Ascending aorta (tissue), 2 donors: ENCODE measurements around the gene ZFP2. TPM values are rescaled to one million over a fixed set of nuclear protein-coding genes. Genes with fewer than 3 reads are reported as not detected.
"Not testable (repeated sequence)": the region's sequence is repeated elsewhere in the genome, so short reads cannot be mapped to it uniquely, and the experiment has no call there.

ENCODE experiments used
- DNase-seq, 2 donors: peaks; one replicate each; pipeline ENCODE4 v3.0.0-alpha.2; 2019; ENCODE audit warnings: low spot score in 2 of 2
- H3K27ac ChIP-seq, 2 donors: fragments of 200-600 bp; sonication (generic); one replicate each; pipeline ENCODE4 v1.5.1; 2016 to 2017; ENCODE audit warnings: mild to moderate bottlenecking in 1 of 2
- H3K27me3 ChIP-seq: fragments of 200-600 bp; sonication (generic); one replicate; pipeline ENCODE4 v1.5.1; 2017
- H3K36me3 ChIP-seq, 2 donors: fragments of 200-600 bp; sonication (generic); one replicate each; pipeline ENCODE4 v1.5.1; 2016
- H3K4me1 ChIP-seq, 2 donors: fragments of 200-600 bp; sonication (generic); one replicate each; pipeline ENCODE4 v1.5.1; 2016 to 2017; ENCODE audit warnings: mild to moderate bottlenecking in 1 of 2
- H3K4me3 ChIP-seq, 2 donors: fragments of 200-600 bp; sonication (generic); one replicate each; pipeline ENCODE4 v1.5.1; 2016 to 2017; ENCODE audit warnings: mild to moderate bottlenecking in 1 of 2
- H3K9me3 ChIP-seq, 2 donors: fragments of 200-600 bp; sonication (generic); one replicate each; pipeline ENCODE4 v1.5.1; 2016
- CTCF ChIP-seq, 3 experiments: fragments of 200-600 bp in 2 of 3; fragments of 450-650 bp in 1 of 3; sonication (generic) in 2 of 3; IDR thresholded peaks; one replicate each; pipeline ENCODE4 v1.5.1; 2016 to 2019; ENCODE audit warnings: antibody characterized with exemption in 3 of 3, mild to moderate bottlenecking in 1 of 3, moderate library complexity in 1 of 3
- intact Hi-C: fragments of 100-400 bp; cut with DNase I; formaldehyde crosslinking; loops from one replicate; pipeline ENCODE4 v1.15.1; 2023
- total RNA-seq: library from RNA; depleted of rRNA; stranded (reverse); fragments of >200 nt; gene quantifications from one replicate; pipeline ENCODE4 v1.1.0, GENCODE V29; 2016

The ZFP2 gene
- total RNA-seq, 1 donor from 2014 or later: 0.75 TPM

- Histone ChIP-seq H3K4me3 (peak overlapping the region in 1 of 2 donors; percentile 40), H3K4me1 (no peaks in the 10 kb centered on the region), H3K27me3 (no peaks in the 10 kb centered on the region), H3K27ac (no peak overlapping the region), H3K36me3 (peaks cover 24 to 36% of the 10 kb centered on the region in 2 donors), H3K9me3 (no peaks in the 10 kb centered on the region)
- no peak for TF ChIP-seq CTCF (IDR thresholded peaks at IDR 0.05)
- intact Hi-C loops: loop anchor here (5.0 kb wide), 1 partner anchor 234 kb away; the partner anchor contains the start of gene CLK4
- no peak for DNase-seq
Measured at GRCh38 chr5:178861627-178862026, 34.1 kb upstream of the ZFP2 start.

GRCh38 chr5:178866946-178867345 lies 28.8 kb upstream of the ZFP2 start:
- Histone ChIP-seq H3K4me1 (no peaks in the 10 kb centered on the region), H3K9me3 (peaks cover 4 to 18% of the 10 kb centered on the region in 2 donors), H3K4me3 (no peak overlapping the region), H3K27ac (no peak overlapping the region), H3K27me3 (no peaks in the 10 kb centered on the region), H3K36me3 (peaks cover 65 to 88% of the 10 kb centered on the region in 2 donors)
- TF ChIP-seq CTCF (IDR thresholded peaks at IDR 0.05): no peak
- no peak for DNase-seq
- intact Hi-C loops: no loop called here

GRCh38 chr5:178869577-178869976 lies 26.1 kb upstream of the ZFP2 start:
- Histone ChIP-seq H3K9me3 (peaks cover 10 to 44% of the 10 kb centered on the region in 2 donors), H3K4me1 (no peaks in the 10 kb centered on the region), H3K4me3 (no peak overlapping the region), H3K27me3 (no peaks in the 10 kb centered on the region), H3K27ac (no peak overlapping the region), H3K36me3 (peaks cover 76 to 98% of the 10 kb centered on the region in 2 donors)
- no peak for TF ChIP-seq CTCF (IDR thresholded peaks at IDR 0.05)
- DNase-seq: no peak
- intact Hi-C loops: no loop called here

GRCh38 chr5:178870411-178870810 lies 25.3 kb upstream of the ZFP2 start:
- Histone ChIP-seq H3K9me3 (peaks cover 16 to 52% of the 10 kb centered on the region in 2 donors), H3K4me3 (no peak overlapping the region), H3K4me1 (no peaks in the 10 kb centered on the region), H3K36me3 (peaks cover 81 to 98% of the 10 kb centered on the region in 2 donors), H3K27ac (no peak overlapping the region), H3K27me3 (no peaks in the 10 kb centered on the region)
- DNase-seq: no peak
- intact Hi-C loops: no loop called here
- TF ChIP-seq CTCF (IDR thresholded peaks at IDR 0.05): no peak

GRCh38 chr5:178872302-178872701 lies 23.4 kb upstream of the ZFP2 start:
- DNase-seq: no peak
- H3K4me3 ChIP-seq: no peak overlapping the region
- H3K36me3 ChIP-seq: peaks cover 82 to 98% of the 10 kb centered on the region in 2 donors
- H3K9me3 ChIP-seq: peaks cover 31 to 71% of the 10 kb centered on the region in 2 donors
- H3K27me3 ChIP-seq: no peaks in the 10 kb centered on the region
- no peaks in the 10 kb centered on the region for H3K4me1 ChIP-seq
- intact Hi-C loops: no loop called here
- no peak overlapping the region for H3K27ac ChIP-seq
- TF ChIP-seq CTCF (IDR thresholded peaks at IDR 0.05): no peak

GRCh38 chr5:178883115-178883694 lies 12.5 kb upstream of the ZFP2 start:
- H3K27ac ChIP-seq, intact Hi-C loops, H3K27me3 ChIP-seq, H3K4me1 ChIP-seq, DNase-seq: not testable (repeated sequence)
- Histone ChIP-seq H3K4me3 (peak overlapping the region in 1 of 2 donors; percentile 7), H3K9me3 (peaks cover 90 to 100% of the 10 kb centered on the region in 2 donors), H3K36me3 (peaks cover 65 to 98% of the 10 kb centered on the region in 2 donors)
